HK-2 (cell line): Measurements from ENCODE around the gene NHERF1.

Experiments used
- DNase-seq: peaks from one replicate; pipeline ENCODE4 v3.0.0-alpha.2; 2018; ENCODE audit not compliant: unreplicated experiment

NHERF1 gene

GRCh38 chr17:74748529-74749278, at the start of gene NHERF1:
Gene NHERF1, plus strand, starts transcription at chr17:74748628. Its CDS starts 219 bp downstream, at chr17:74748847.
- peak; percentile 94 for DNase-seq

GRCh38 chr17:74699236-74699635, 49.2 kb upstream of the NHERF1 start:
- no peak for DNase-seq

GRCh38 chr17:74702116-74702871, 46.1 kb upstream of the NHERF1 start:
- DNase-seq = no peak

GRCh38 chr17:74703311-74703710, 45.1 kb upstream of the NHERF1 start:
- no peak for DNase-seq

GRCh38 chr17:74704544-74704943, 43.9 kb upstream of the NHERF1 start:
- DNase-seq = no peak

GRCh38 chr17:74711058-74711824, 37.2 kb upstream of the NHERF1 start:
- DNase-seq = no peak

- no peak for DNase-seq
Measured at GRCh38 chr17:74712301-74712700, 36.1 kb upstream of the NHERF1 start.

GRCh38 chr17:74712756-74713155, 35.7 kb upstream of the NHERF1 start, which contains the start of gene CD300LF:
Gene CD300LF, minus strand, starts transcription at chr17:74712923. Its CDS starts 57 bp downstream, at chr17:74712866.
- DNase-seq = no peak

GRCh38 chr17:74713171-74713755, 35.2 kb upstream of the NHERF1 start:
- no peak for DNase-seq

GRCh38 chr17:74715144-74715543, 33.3 kb upstream of the NHERF1 start:
- DNase-seq = no peak

- no peak for DNase-seq
Measured at GRCh38 chr17:74720506-74720905, 27.9 kb upstream of the NHERF1 start.

- no peak for DNase-seq
Measured at GRCh38 chr17:74722782-74723181, 25.6 kb upstream of the NHERF1 start.

- no peak for DNase-seq
Measured at GRCh38 chr17:74723891-74724290, 24.5 kb upstream of the NHERF1 start.

GRCh38 chr17:74725111-74725510, 23.3 kb upstream of the NHERF1 start:
- no peak for DNase-seq

- no peak for DNase-seq
Measured at GRCh38 chr17:74728033-74728701, 20.3 kb upstream of the NHERF1 start.

GRCh38 chr17:74728702-74729075, 19.7 kb upstream of the NHERF1 start:
- DNase-seq = no peak

- no peak for DNase-seq
Measured at GRCh38 chr17:74729368-74729767, 19.1 kb upstream of the NHERF1 start.

- no peak for DNase-seq
Measured at GRCh38 chr17:74729866-74730265, 18.6 kb upstream of the NHERF1 start.

GRCh38 chr17:74730491-74731346, 17.7 kb upstream of the NHERF1 start:
- no peak for DNase-seq

GRCh38 chr17:74731347-74731605, 17.2 kb upstream of the NHERF1 start:
- DNase-seq = no peak
